Measurements from ENCODE around the gene LLCFC1. TPM values are rescaled to one million over a fixed set of nuclear protein-coding genes. Genes with fewer than 3 reads are reported as not detected.

Gene LLCFC1
- polyA plus RNA-seq, 1 of the 3 experiments (the other 2 are of a cell fraction), result not detected

GRCh38 chr7:142906643-142907042, 32.6 kb upstream of the LLCFC1 start:
- Histone ChIP-seq H3K9me2 (no peaks in the 10 kb centered on the region), H3K9ac (no peak overlapping the region), H3K27me3 (ENCODE audit: insufficient read depth) (no peaks in the 10 kb centered on the region), H3K4me1 (ENCODE audit: control insufficient read depth in 1 of 2, insufficient read depth in 2 of 2, low read depth in 1 of 2, low read length in 1 of 2) (no peaks in the 10 kb centered on the region), H3K4me2 (no peak overlapping the region), H4K20me1 (ENCODE audit: insufficient read depth) (no peaks in the 10 kb centered on the region), H3K4me3 (ENCODE audit: low read depth in 2 of 2, low read length in 1 of 2) (no peak overlapping the region), H3K79me2 (ENCODE audit: insufficient read depth) (no peaks in the 10 kb centered on the region), H3K9me3 (peaks cover 18% of the 10 kb centered on the region), H3K27ac (ENCODE audit: low read depth in 2 of 2, low read length in 1 of 2) (no peak overlapping the region), H2AFZ (ENCODE audit: low read depth) (no peak overlapping the region), H3F3A (replicated peaks; ENCODE audit: insufficient read depth) (no peaks in the 10 kb centered on the region), H3K36me3 (replicated peaks in 1 of 2; ENCODE audit: control insufficient read depth in 1 of 2, insufficient read depth in 2 of 2, low read length in 1 of 2) (no peaks in the 10 kb centered on the region)
- DNase-seq, result no peak
- POLR2A ChIA-PET, result no interaction called here
- no peak for TF ChIP-seq IRF3 (IDR thresholded peaks at IDR 0.05; ENCODE audit: low read depth, low read length)
- no peak for TF ChIP-seq EP300 (IDR thresholded peaks at IDR 0.05; ENCODE audit: borderline replicate concordance in 1 of 2, low read depth in 1 of 2, low read length in 1 of 2)
- WGBS (ENCODE audit: low lambda C conversion rate), result 51% methylated on average over 2 of the region's 2 CpGs
- CTCF ChIA-PET, result no interaction called here

DNA sequence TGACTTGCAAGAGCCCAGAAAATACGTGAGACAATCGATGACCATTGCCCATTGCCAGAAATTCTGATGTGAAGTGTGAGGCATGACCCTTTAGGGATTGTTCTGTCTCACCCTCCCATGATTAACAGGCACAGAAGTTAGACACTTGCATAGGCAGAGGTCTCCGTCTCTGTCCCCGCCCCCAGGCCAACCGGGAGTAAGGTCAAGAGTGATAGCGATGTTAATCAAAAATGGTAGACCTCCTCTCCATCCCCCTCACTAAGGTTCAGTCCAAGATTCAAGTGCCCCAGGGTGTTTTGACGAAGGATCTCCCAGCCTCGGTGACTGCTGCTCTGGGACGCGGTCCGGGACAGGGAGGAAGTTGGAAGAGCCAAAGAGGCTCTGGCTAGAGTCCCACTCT, 31.0 kb upstream of the LLCFC1 start:
- DNase-seq, result no peak
- H3F3A ChIP-seq (replicated peaks; ENCODE audit: insufficient read depth), result no peaks in the 10 kb centered on the region
- no peak overlapping the region for H2AFZ ChIP-seq (ENCODE audit: low read depth)
- peaks cover 18% of the 10 kb centered on the region for H3K9me3 ChIP-seq
- peaks cover 6% of the 10 kb centered on the region; the same call in 1 of the 2 replicates for H3K27me3 ChIP-seq (ENCODE audit: insufficient read depth)
- no peaks in the 10 kb centered on the region for H3K9me2 ChIP-seq
- ChIA-PET CTCF (no interaction called here), POLR2A (no interaction called here)
- H4K20me1 ChIP-seq (ENCODE audit: insufficient read depth), result no peaks in the 10 kb centered on the region
- no peak overlapping the region for H3K4me2 ChIP-seq
- no peaks in the 10 kb centered on the region for H3K36me3 ChIP-seq (replicated peaks in 1 of 2; ENCODE audit: control insufficient read depth in 1 of 2, insufficient read depth in 2 of 2, low read length in 1 of 2)
- H3K4me1 ChIP-seq (ENCODE audit: control insufficient read depth in 1 of 2, insufficient read depth in 2 of 2, low read depth in 1 of 2, low read length in 1 of 2), result no peaks in the 10 kb centered on the region
- no peaks in the 10 kb centered on the region for H3K79me2 ChIP-seq (ENCODE audit: insufficient read depth)
- no peak overlapping the region for H3K4me3 ChIP-seq (ENCODE audit: low read depth in 2 of 2, low read length in 1 of 2)
- TF ChIP-seq JUND (IDR thresholded peaks at IDR 0.05) (no peak), FOXM1 (IDR thresholded peaks at IDR 0.05; ENCODE audit: low read depth) (no peak), CHD2 (IDR thresholded peaks at IDR 0.05; ENCODE audit: low read length, partially characterized antibody) (no peak), MEF2A (IDR thresholded peaks at IDR 0.05; ENCODE audit: borderline replicate concordance, low read depth) (no peak), RAD21 (IDR thresholded peaks at IDR 0.05; ENCODE audit: low read length) (no peak), MXI1 (IDR thresholded peaks at IDR 0.05; ENCODE audit: low read depth, low read length) (no peak), YY1 (IDR thresholded peaks at IDR 0.05; ENCODE audit: low read depth) (no peak), RXRA (IDR thresholded peaks at IDR 0.05; ENCODE audit: borderline replicate concordance, low read depth) (no peak), NFIC (IDR thresholded peaks at IDR 0.05; ENCODE audit: borderline replicate concordance) (no peak), FOSL2 (IDR thresholded peaks at IDR 0.05; ENCODE audit: borderline replicate concordance, low read depth) (no peak), TEAD4 (IDR thresholded peaks at IDR 0.05; ENCODE audit: borderline replicate concordance, insufficient read depth) (no peak), CTCF (IDR thresholded peaks at IDR 0.05) (no peak), RFX5 (IDR thresholded peaks at IDR 0.05; ENCODE audit: low read length) (no peak), SIN3A (IDR thresholded peaks at IDR 0.05; ENCODE audit: borderline replicate concordance, low read depth, low read length) (no peak), GATA2 (CRISPR knock-in tag; IDR thresholded peaks at IDR 0.05) (no peak), TAF1 (IDR thresholded peaks at IDR 0.05; ENCODE audit: borderline replicate concordance, low read depth, low read length) (no peak), EP300 (IDR thresholded peaks at IDR 0.05; ENCODE audit: borderline replicate concordance in 1 of 2, low read depth in 1 of 2, low read length in 1 of 2) (no peak)
- TF ChIP-seq, protein P1, sequence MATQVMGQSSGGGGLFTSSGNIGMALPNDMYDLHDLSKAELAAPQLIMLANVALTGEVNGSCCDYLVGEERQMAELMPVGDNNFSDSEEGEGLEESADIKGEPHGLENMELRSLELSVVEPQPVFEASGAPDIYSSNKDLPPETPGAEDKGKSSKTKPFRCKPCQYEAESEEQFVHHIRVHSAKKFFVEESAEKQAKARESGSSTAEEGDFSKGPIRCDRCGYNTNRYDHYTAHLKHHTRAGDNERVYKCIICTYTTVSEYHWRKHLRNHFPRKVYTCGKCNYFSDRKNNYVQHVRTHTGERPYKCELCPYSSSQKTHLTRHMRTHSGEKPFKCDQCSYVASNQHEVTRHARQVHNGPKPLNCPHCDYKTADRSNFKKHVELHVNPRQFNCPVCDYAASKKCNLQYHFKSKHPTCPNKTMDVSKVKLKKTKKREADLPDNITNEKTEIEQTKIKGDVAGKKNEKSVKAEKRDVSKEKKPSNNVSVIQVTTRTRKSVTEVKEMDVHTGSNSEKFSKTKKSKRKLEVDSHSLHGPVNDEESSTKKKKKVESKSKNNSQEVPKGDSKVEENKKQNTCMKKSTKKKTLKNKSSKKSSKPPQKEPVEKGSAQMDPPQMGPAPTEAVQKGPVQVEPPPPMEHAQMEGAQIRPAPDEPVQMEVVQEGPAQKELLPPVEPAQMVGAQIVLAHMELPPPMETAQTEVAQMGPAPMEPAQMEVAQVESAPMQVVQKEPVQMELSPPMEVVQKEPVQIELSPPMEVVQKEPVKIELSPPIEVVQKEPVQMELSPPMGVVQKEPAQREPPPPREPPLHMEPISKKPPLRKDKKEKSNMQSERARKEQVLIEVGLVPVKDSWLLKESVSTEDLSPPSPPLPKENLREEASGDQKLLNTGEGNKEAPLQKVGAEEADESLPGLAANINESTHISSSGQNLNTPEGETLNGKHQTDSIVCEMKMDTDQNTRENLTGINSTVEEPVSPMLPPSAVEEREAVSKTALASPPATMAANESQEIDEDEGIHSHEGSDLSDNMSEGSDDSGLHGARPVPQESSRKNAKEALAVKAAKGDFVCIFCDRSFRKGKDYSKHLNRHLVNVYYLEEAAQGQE (IDR thresholded peaks at IDR 0.05; ENCODE audit: low read depth, low read length), result no peak
- TF ChIP-seq, protein P2, sequence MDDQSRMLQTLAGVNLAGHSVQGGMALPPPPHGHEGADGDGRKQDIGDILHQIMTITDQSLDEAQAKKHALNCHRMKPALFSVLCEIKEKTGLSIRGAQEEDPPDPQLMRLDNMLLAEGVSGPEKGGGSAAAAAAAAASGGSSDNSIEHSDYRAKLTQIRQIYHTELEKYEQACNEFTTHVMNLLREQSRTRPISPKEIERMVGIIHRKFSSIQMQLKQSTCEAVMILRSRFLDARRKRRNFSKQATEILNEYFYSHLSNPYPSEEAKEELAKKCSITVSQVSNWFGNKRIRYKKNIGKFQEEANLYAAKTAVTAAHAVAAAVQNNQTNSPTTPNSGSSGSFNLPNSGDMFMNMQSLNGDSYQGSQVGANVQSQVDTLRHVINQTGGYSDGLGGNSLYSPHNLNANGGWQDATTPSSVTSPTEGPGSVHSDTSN (IDR thresholded peaks at IDR 0.05), result no peak
- TF ChIP-seq, protein P3, sequence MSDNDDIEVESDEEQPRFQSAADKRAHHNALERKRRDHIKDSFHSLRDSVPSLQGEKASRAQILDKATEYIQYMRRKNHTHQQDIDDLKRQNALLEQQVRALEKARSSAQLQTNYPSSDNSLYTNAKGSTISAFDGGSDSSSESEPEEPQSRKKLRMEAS (IDR thresholded peaks at IDR 0.05; ENCODE audit: low read depth), result no peak
- WGBS (ENCODE audit: low lambda C conversion rate), result 10% methylated on average over 11 of the region's 11 CpGs
- no peak overlapping the region for H3K9ac ChIP-seq
- no peak overlapping the region for H3K27ac ChIP-seq (ENCODE audit: low read depth in 2 of 2, low read length in 1 of 2)
